ENCODE results near the gene RTL3.

DNA sequence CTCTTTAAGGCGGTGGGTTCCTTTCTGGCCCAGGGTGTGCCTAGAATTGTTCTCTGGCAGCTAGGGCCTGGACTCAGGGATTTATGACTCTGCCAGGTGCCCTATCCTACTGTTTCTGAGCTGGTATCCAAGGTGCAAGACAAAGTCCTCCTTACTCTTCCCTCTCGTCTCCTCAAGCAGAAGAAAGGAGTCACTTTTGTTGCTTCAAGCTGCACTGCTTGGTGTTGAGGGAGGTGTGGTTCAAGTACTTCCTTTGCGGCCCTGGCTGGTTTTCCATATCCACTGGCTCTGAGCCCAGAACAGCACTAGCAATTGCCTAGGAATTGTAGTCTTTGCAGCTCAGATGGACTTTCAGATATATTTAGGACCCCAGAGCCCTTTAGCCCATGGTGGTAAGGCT is 39.3 kb downstream of the RTL3 start:
- TF ChIP-seq, protein P1, sequence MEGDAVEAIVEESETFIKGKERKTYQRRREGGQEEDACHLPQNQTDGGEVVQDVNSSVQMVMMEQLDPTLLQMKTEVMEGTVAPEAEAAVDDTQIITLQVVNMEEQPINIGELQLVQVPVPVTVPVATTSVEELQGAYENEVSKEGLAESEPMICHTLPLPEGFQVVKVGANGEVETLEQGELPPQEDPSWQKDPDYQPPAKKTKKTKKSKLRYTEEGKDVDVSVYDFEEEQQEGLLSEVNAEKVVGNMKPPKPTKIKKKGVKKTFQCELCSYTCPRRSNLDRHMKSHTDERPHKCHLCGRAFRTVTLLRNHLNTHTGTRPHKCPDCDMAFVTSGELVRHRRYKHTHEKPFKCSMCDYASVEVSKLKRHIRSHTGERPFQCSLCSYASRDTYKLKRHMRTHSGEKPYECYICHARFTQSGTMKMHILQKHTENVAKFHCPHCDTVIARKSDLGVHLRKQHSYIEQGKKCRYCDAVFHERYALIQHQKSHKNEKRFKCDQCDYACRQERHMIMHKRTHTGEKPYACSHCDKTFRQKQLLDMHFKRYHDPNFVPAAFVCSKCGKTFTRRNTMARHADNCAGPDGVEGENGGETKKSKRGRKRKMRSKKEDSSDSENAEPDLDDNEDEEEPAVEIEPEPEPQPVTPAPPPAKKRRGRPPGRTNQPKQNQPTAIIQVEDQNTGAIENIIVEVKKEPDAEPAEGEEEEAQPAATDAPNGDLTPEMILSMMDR (IDR thresholded peaks at IDR 0.05 in 4 of 5, conservative IDR thresholded peaks at IDR 0.05 in 1 of 5) = no peak
- no peak for TF ChIP-seq POLR2A (IDR thresholded peaks at IDR 0.05)

Data from gastrocnemius medialis (tissue), 4 donors.